ENCODE results near the gene BCL7B.
"Not testable (repeated sequence)": the region's sequence is repeated elsewhere in the genome, so short reads cannot be mapped to it uniquely, and the experiment has no call there.

The BCL7B gene

DNA sequence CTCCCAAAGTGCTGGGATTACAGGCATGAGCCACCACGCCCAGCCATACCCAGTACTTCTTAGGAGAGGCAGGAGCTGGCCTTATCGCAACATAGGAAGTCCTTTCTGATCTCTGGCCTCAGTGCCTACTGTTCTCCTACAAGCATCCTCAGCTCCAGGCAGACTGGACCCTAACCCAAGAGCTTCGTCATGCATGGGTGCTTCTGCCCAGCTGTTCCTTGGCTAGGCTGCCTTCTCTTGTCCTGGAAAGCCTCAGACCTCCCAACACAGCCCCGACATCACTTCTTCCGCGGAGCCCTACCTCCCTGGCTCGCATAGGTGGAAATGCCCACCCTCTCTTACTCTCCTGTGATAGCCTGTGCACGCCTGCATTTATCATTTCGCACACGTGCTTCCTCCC is 15.8 kb downstream of the BCL7B start:
- no peak for DNase-seq (ENCODE audit: low read depth)
- no peak overlapping the region for H3K4me3 ChIP-seq (ENCODE audit: low read length)
- TF ChIP-seq, protein P1, sequence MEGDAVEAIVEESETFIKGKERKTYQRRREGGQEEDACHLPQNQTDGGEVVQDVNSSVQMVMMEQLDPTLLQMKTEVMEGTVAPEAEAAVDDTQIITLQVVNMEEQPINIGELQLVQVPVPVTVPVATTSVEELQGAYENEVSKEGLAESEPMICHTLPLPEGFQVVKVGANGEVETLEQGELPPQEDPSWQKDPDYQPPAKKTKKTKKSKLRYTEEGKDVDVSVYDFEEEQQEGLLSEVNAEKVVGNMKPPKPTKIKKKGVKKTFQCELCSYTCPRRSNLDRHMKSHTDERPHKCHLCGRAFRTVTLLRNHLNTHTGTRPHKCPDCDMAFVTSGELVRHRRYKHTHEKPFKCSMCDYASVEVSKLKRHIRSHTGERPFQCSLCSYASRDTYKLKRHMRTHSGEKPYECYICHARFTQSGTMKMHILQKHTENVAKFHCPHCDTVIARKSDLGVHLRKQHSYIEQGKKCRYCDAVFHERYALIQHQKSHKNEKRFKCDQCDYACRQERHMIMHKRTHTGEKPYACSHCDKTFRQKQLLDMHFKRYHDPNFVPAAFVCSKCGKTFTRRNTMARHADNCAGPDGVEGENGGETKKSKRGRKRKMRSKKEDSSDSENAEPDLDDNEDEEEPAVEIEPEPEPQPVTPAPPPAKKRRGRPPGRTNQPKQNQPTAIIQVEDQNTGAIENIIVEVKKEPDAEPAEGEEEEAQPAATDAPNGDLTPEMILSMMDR (conservative IDR thresholded peaks at IDR 0.05; ENCODE audit: low read length), result no peak

DNA sequence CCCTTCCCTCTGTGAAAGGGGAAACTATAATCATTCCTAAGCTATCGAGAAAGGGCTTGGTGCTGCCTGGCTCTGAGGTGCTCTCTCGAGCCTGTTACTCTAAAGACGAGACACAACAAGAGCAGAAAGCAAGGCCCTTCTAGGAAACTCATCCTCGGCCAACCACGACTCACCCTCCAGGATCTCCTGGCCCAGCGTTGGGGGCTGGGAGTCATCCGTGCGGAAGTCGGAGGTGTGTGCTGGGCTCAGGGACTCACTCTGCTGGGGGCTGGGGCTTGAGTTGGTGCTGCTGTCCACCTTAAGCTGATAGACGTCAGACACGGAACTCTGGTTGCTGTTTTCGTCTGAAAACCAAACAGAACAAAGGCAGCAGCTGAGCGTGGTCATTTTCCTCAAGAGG is 17.8 kb downstream of the BCL7B start:
- DNase-seq (ENCODE audit: low read depth), result no peak

DNA sequence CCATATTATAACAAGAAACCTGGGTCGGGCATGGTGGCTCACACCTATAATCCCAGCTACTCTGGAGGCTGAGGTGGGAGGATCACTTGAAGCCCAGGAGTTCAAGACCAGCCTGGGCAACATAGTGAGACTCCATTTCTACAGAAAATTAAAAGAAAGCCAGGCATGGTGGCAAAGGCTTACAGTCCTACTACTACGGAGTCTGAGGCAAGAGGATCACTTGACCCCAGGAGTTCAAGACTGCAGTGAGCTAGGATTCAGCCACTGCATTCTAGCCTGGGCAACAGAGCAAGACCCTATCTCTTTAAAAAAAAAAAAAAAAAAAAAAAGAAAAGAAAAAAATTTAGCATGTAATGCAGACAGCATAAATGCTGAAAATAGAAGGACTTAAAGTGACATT is 19.0 kb downstream of the BCL7B start:
- H3K4me3 ChIP-seq (ENCODE audit: low read length); DNase-seq (ENCODE audit: low read depth): not testable (repeated sequence)

More for the DNA sequence above, 17.8 kb downstream of the BCL7B start:
- H3K4me3 ChIP-seq (ENCODE audit: low read length), result no peak overlapping the region
- TF ChIP-seq, protein P1 (conservative IDR thresholded peaks at IDR 0.05; ENCODE audit: low read length), result no peak

DNA sequence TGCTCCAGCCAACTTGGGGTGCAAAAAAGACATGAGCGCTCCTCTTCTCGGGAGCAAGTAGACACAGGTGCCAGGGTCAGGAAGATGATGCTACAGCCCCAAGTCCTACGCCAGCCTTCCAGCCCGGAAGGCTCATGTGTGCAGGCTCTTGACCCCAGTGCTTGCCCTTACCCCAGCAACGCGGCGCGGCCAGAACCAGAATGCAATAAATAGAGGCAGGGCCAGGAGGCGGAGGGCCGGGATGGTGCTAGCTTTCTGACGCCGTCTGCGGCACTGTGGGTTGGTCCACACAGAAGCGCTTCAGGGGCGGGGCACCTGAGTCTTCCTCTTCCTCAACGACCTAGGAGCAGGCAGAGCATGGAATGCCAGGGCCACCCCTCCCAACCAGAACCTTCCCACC is 20.4 kb downstream of the BCL7B start:
- TF ChIP-seq, protein P1 (conservative IDR thresholded peaks at IDR 0.05; ENCODE audit: low read length), result no peak
- H3K4me3 ChIP-seq (ENCODE audit: low read length), result no peak overlapping the region
- no peak for DNase-seq (ENCODE audit: low read depth)

DNA sequence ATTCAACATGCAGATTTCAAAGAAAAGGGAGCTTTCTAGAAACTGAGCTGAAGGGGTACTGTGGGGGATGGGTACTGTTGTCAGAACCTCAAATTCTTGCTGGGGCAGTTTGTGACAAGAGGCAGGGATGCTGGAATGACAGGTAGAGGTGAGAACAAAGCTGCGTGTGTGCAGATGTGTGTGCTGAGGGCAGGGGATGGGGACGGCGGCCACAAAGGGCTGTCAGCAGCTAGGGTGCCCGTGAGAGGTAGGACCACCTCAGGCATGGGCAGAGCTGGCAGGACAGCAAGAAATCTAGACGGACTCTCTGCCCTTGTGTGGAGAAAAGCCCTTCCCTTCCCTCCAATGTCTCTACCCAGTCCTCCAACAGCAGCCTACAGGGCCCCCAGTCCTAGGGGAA is 21.0 kb downstream of the BCL7B start:
- no peak for DNase-seq (ENCODE audit: low read depth)
- TF ChIP-seq, protein P1 (conservative IDR thresholded peaks at IDR 0.05; ENCODE audit: low read length), result no peak
- H3K4me3 ChIP-seq (ENCODE audit: low read length), result no peak overlapping the region

DNA sequence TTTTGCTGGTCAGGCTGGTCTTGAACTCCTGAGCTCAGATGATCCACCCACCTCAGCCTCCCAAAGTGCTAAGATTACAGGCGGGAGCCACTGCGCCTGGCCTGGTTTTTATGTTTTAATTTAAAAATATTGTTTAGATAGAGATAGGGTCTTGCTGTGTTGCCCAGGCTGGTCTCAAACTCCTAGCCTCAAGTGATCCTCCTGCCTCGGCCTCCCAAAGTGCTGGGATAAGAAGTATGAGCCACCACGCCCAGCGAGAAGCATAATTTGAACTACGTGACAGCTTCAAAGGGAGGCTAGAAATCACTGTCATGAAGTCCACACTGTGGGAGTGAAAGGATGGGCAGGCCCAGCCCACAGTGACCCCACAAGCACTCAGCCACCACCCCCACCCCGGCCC is 21.6 kb downstream of the BCL7B start:
- not testable (repeated sequence) for H3K4me3 ChIP-seq (ENCODE audit: low read length); DNase-seq (ENCODE audit: low read depth)

DNA sequence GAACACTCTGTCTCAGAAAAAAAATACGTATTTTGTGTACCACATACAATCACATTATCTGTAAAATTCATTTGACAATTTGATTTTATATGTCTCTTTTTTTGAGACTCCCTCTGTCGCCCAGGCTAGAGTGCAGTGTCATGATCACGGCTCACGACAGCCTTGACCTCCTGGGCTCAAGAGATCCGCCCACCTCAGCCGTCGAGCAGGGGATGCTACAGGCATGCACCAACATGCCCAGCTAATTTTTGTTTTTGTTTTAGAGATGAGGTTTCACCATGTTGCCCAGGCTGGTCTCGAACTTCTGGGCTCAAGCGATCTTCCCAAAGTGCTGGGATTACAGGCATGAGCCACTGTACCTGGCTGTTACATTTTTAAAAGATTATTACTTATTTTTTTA is 23.7 kb downstream of the BCL7B start:
- DNase-seq (ENCODE audit: low read depth), result no peak
- no peak overlapping the region for H3K4me3 ChIP-seq (ENCODE audit: low read length)
- TF ChIP-seq, protein P1 (conservative IDR thresholded peaks at IDR 0.05; ENCODE audit: low read length), result no peak

DNA sequence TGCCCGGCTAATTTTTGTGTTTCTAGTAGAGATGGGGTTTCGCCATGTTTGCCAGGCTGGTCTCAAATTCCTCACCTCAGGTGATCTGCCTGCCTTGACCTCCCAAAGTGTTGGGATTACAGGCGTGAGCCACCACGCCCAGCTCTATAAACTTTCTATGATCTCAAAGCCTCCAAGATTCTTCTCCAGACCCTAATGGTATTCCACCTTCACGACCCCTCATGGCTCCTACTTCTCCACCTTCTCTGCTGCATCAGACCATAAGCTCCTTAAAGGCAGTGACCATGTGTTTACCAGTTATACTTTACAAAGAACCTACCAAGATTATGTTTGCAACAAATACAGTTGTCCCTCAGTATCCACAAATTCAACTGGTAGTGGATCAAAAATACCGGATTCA is 25.3 kb downstream of the BCL7B start:
- TF ChIP-seq, protein P1 (conservative IDR thresholded peaks at IDR 0.05; ENCODE audit: low read length), result no peak
- no peak overlapping the region for H3K4me3 ChIP-seq (ENCODE audit: low read length)
- DNase-seq (ENCODE audit: low read depth), result no peak

Measured in AG10803 (cell line).